GM23338 (cell line): ENCODE data around the gene DVL1. TPM values are rescaled to one million over a fixed set of nuclear protein-coding genes. Genes with fewer than 3 reads are reported as not detected.

Experiments
- ATAC-seq: fragments of 200-7000 bp; cut with Tn5 transposase; 3 replicates; pipeline ENCODE4 v1.9.1; 2020
- DNase-seq: peaks from one replicate; pipeline ENCODE4 v3.0.0-alpha.2; 2015; ENCODE audit warnings: low spot score
- H2AFZ ChIP-seq: fragments of 200-600 bp; sonication (generic); 2 replicates; pipeline ENCODE4 v1.8.0; 2016; ENCODE audit warnings: antibody characterized with exemption, mild to moderate bottlenecking, moderate library complexity
- H3F3A ChIP-seq: fragments of 200-600 bp; sonication (generic); replicated peaks from 2 replicates; pipeline ENCODE4 v1.8.0; 2017; ENCODE audit warnings: antibody characterized with exemption, mixed run types, low read depth
- H3K27ac ChIP-seq: fragments of 200-600 bp; sonication (generic); 2 replicates; pipeline ENCODE4 v1.6.1; 2016; ENCODE audit warnings: low read depth
- H3K27me3 ChIP-seq: fragments of 200-600 bp; sonication (generic); 2 replicates; pipeline ENCODE4 v1.8.0; 2016; ENCODE audit warnings: mild to moderate bottlenecking, mixed run types, moderate library complexity; ENCODE audit not compliant: insufficient read depth
- H3K36me3 ChIP-seq: fragments of 200-600 bp; sonication (generic); 2 replicates; pipeline ENCODE4 v1.8.0; 2016; ENCODE audit warnings: mild to moderate bottlenecking; ENCODE audit not compliant: insufficient read depth
- H3K4me1 ChIP-seq: fragments of 200-600 bp; sonication (generic); 2 replicates; pipeline ENCODE4 v1.8.0; 2016; ENCODE audit warnings: mild to moderate bottlenecking, moderate library complexity; ENCODE audit not compliant: insufficient read depth
- H3K4me2 ChIP-seq: fragments of 200-600 bp; sonication (generic); 2 replicates; pipeline ENCODE4 v1.7.1; 2017; ENCODE audit warnings: mixed run types
- H3K4me3 ChIP-seq: fragments of 200-600 bp; sonication (generic); 2 replicates; pipeline ENCODE4 v1.6.1; 2016; ENCODE audit warnings: mixed run types
- H3K79me2 ChIP-seq: fragments of 200-600 bp; sonication (generic); replicated peaks from 2 replicates; pipeline ENCODE4 v1.8.0; 2017; ENCODE audit warnings: mild to moderate bottlenecking; ENCODE audit not compliant: insufficient read depth
- H3K9me2 ChIP-seq: fragments of 200-600 bp; sonication (generic); 2 replicates; pipeline ENCODE4 v1.8.0; 2017; ENCODE audit not compliant: insufficient read depth
- H4K20me1 ChIP-seq: fragments of 200-600 bp; sonication (generic); replicated peaks from 2 replicates; pipeline ENCODE4 v1.8.0; 2017; ENCODE audit warnings: mild to moderate bottlenecking; ENCODE audit not compliant: insufficient read depth
- H3K27ac Mint-ChIP-seq: 2 replicates; pipeline ENCODE4 v1.8.0; 2020; ENCODE audit warnings: inconsistent platforms, mild to moderate bottlenecking, moderate library complexity, mixed read lengths
- H3K27me3 Mint-ChIP-seq: 3 replicates; pipeline ENCODE4 v1.8.0; 2022; ENCODE audit warnings: low read depth, mild to moderate bottlenecking, moderate library complexity, mixed read lengths, inconsistent platforms; ENCODE audit not compliant: insufficient read depth, poor library complexity
- H3K36me3 Mint-ChIP-seq: 3 replicates; pipeline ENCODE4 v1.8.0; 2021; ENCODE audit warnings: low read depth, mild to moderate bottlenecking, inconsistent platforms, moderate library complexity, mixed read lengths
- H3K4me1 Mint-ChIP-seq: 3 replicates; pipeline ENCODE4 v1.8.0; 2020; ENCODE audit warnings: mild to moderate bottlenecking, inconsistent platforms, mixed read lengths
- H3K4me3 Mint-ChIP-seq: 3 replicates; pipeline ENCODE4 v1.8.0; 2021; ENCODE audit warnings: moderate library complexity, mild to moderate bottlenecking, inconsistent platforms, mixed read lengths
- H3K9me3 Mint-ChIP-seq: 3 replicates; pipeline ENCODE4 v1.8.0; 2020; ENCODE audit warnings: moderate library complexity, mild to moderate bottlenecking, inconsistent platforms, mixed read lengths
- CREB1 ChIP-seq: fragments of 250-450 bp; sonication (Bioruptor Pico); IDR thresholded peaks from 2 replicates; pipeline ENCODE4 v1.5.0; 2020; ENCODE audit warnings: low read depth, mild to moderate bottlenecking, moderate library complexity
- CTCF ChIP-seq, 2 experiments: fragments of 200-600 bp in 1 of 2; sonication (generic) in 1 of 2; conservative IDR thresholded peaks; 2 replicates each; pipeline versions ENCODE4 v1.5.1 to v1.6.1; 2016 to 2017; ENCODE audit warnings: antibody characterized with exemption in 2 of 2, low read depth in 2 of 2, mild to moderate bottlenecking in 2 of 2, moderate library complexity in 1 of 2
- ETS1 ChIP-seq: IDR thresholded peaks from 2 replicates; pipeline ENCODE4 v1.6.1; 2016; ENCODE audit warnings: antibody characterized with exemption
- EZH2 ChIP-seq: fragments of 200-600 bp; sonication (generic); IDR thresholded peaks from one replicate; pipeline ENCODE4 v1.8.0; 2017; ENCODE audit warnings: antibody characterized with exemption, mild to moderate bottlenecking, low read depth; ENCODE audit not compliant: unreplicated experiment
- EZH2phosphoT487 ChIP-seq: fragments of 200-600 bp; sonication (generic); IDR thresholded peaks from one replicate; pipeline ENCODE4 v1.8.1; 2018; ENCODE audit warnings: antibody characterized with exemption; ENCODE audit not compliant: unreplicated experiment
- JUNB ChIP-seq: IDR thresholded peaks from one replicate; pipeline ENCODE4 v1.6.1; 2016; ENCODE audit warnings: antibody characterized with exemption; ENCODE audit not compliant: unreplicated experiment
- NANOG ChIP-seq: IDR thresholded peaks from 2 replicates; pipeline ENCODE4 v1.6.1; 2016; ENCODE audit warnings: antibody characterized with exemption, borderline replicate concordance
- POLR2AphosphoS5 ChIP-seq: IDR thresholded peaks from 2 replicates; pipeline ENCODE4 v1.6.1; 2016; ENCODE audit warnings: antibody characterized with exemption, low read depth
- REST ChIP-seq: IDR thresholded peaks from one replicate; pipeline ENCODE4 v1.6.1; 2018; ENCODE audit warnings: antibody characterized with exemption; ENCODE audit not compliant: unreplicated experiment
- STAT1 ChIP-seq: IDR thresholded peaks from one replicate; pipeline ENCODE4 v1.6.1; 2016; ENCODE audit warnings: antibody characterized with exemption; ENCODE audit not compliant: unreplicated experiment
- ZNF114 ChIP-seq: fragments of 250-450 bp; sonication (Bioruptor Pico); IDR thresholded peaks from 2 replicates; pipeline ENCODE4 v1.5.0; 2020; ENCODE audit warnings: mild to moderate bottlenecking, moderate library complexity
- ZNF331 ChIP-seq: fragments of 250-450 bp; sonication (Bioruptor Pico); IDR thresholded peaks from 2 replicates; pipeline ENCODE4 v1.5.0; 2020; ENCODE audit warnings: low read depth, mild to moderate bottlenecking, moderate library complexity
- ZNF462 ChIP-seq: fragments of 250-450 bp; sonication (Bioruptor Pico); IDR thresholded peaks from 2 replicates; pipeline ENCODE4 v1.5.0; 2020; ENCODE audit warnings: mild to moderate bottlenecking, moderate library complexity
- polyA plus RNA-seq: library from polyadenylated mRNA; unstranded; fragments of >200 nt; fragmentation: Nextera tagmentation; extraction: Ambion mirVana; gene quantifications from 2 replicates; pipeline ENCODE4 v1.2.1, GENCODE V29; 2016
- total RNA-seq: library from RNA; depleted of rRNA; stranded (reverse); fragments of >200 nt; shearing (Covaris generic); gene quantifications from 2 replicates; pipeline ENCODE4 v1.2.3, GENCODE V29; 2014

Gene DVL1
- total and polyA plus RNA-seq, 2 experiments from 2014 or later, result 13.5 to 69.7 TPM

- H3K9me3 Mint-ChIP-seq, result no peaks in the 10 kb centered on the region; the same call in 1 of the 3 replicates
- H2AFZ ChIP-seq, result no peak overlapping the region
Measured at GRCh38 chr1:1371364-1371745, 22.1 kb upstream of the DVL1 start.

More at GRCh38 chr1:1371364-1371745, 22.1 kb upstream of the DVL1 start:
- ATAC-seq, result no peak
- H3K36me3 Mint-ChIP-seq, result peaks cover 9% of the 10 kb centered on the region; the same call in 2 of the 3 replicates
- no peaks in the 10 kb centered on the region for H3K27me3 ChIP-seq
- peaks cover 23% of the 10 kb centered on the region for H3F3A ChIP-seq
- no peaks in the 10 kb centered on the region for H3K36me3 ChIP-seq
- H3K79me2 ChIP-seq, result peaks cover 21% of the 10 kb centered on the region
- H3K27me3 Mint-ChIP-seq, result peaks cover 11% of the 10 kb centered on the region
- H3K4me3 Mint-ChIP-seq, result no peak overlapping the region
- H4K20me1 ChIP-seq, result peaks cover 12% of the 10 kb centered on the region
- H3K27ac ChIP-seq, result no peak overlapping the region
- no peak overlapping the region for H3K4me3 ChIP-seq
- H3K4me1 ChIP-seq, result peaks cover 6% of the 10 kb centered on the region; the same call in 1 of the 2 replicates
- peaks cover 4% of the 10 kb centered on the region for H3K4me1 Mint-ChIP-seq
- no peak for DNase-seq
- H3K9me2 ChIP-seq, result no peaks in the 10 kb centered on the region
- H3K27ac Mint-ChIP-seq, result no peak overlapping the region
- H3K4me2 ChIP-seq, result no peak overlapping the region
- no peak for TF ChIP-seq CREB1
- TF ChIP-seq EZH2phosphoT487, result no peak
- TF ChIP-seq REST, result no peak
- no peak for TF ChIP-seq POLR2AphosphoS5
- TF ChIP-seq ETS1, result no peak
- TF ChIP-seq EZH2, result no peak
- TF ChIP-seq STAT1, result no peak
- TF ChIP-seq JUNB, result no peak
- TF ChIP-seq NANOG, result no peak
- no peak for TF ChIP-seq ZNF331 (CRISPR knock-in tag)
- TF ChIP-seq ZNF462 (CRISPR knock-in tag), result no peak
- no peak for TF ChIP-seq ZNF114
- no peak for TF ChIP-seq CTCF (conservative IDR thresholded peaks at IDR 0.05; ENCODE audit: low read depth in 2 of 2)
